SK-N-SH treated with all-trans-retinoic acid at 6 μM for 48 hours (cell line): ENCODE results near the gene NXPH1.

Experiments
- ARNTL ChIP-seq: fragments of 450-650 bp; formaldehyde crosslinking; IDR thresholded peaks from 2 replicates; pipeline ENCODE4 v1.5.0; 2020; ENCODE audit warnings: low read depth, mild to moderate bottlenecking, moderate library complexity, borderline replicate concordance
- CSDC2 ChIP-seq: fragments of 250-450 bp; sonication (Bioruptor Pico); IDR thresholded peaks from 2 replicates; pipeline ENCODE4 v1.5.0; 2020; ENCODE audit warnings: mild to moderate bottlenecking, moderate library complexity
- TOX ChIP-seq: fragments of 250-450 bp; sonication (Bioruptor Pico); IDR thresholded peaks from 2 replicates; pipeline ENCODE4 v1.8.0; 2021; ENCODE audit warnings: mild to moderate bottlenecking, moderate library complexity, borderline replicate concordance
- TF ChIP-seq, protein P1 (sequence below): fragments of 250-450 bp; sonication (Bioruptor Pico); IDR thresholded peaks from 2 replicates; pipeline ENCODE4 v1.5.0; 2020; ENCODE audit warnings: mild to moderate bottlenecking, moderate library complexity

DNA sequence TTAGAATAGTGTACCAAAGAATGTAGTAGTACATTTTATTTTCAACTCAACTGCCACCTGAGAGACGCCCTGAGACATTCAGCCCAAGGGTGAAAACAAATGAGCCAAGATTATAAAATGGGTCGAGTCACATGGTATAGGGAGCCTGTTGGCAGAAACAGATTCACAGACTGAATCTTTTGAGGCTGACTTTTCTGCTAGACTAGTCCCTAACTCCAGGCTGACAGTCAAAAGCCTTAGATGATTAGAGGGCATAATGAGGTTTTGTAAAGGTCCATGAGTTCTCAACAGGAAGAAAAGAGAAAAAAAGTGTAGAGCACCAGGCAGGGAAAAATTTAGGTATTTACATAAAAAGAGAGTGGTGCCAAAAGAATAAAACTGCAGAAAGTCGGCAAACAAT lies 128.0 kb downstream of the NXPH1 start:
- TF ChIP-seq ARNTL (CRISPR knock-in tag) (no peak), CSDC2 (no peak), TOX (CRISPR knock-in tag) (no peak)
- TF ChIP-seq, protein P1, sequence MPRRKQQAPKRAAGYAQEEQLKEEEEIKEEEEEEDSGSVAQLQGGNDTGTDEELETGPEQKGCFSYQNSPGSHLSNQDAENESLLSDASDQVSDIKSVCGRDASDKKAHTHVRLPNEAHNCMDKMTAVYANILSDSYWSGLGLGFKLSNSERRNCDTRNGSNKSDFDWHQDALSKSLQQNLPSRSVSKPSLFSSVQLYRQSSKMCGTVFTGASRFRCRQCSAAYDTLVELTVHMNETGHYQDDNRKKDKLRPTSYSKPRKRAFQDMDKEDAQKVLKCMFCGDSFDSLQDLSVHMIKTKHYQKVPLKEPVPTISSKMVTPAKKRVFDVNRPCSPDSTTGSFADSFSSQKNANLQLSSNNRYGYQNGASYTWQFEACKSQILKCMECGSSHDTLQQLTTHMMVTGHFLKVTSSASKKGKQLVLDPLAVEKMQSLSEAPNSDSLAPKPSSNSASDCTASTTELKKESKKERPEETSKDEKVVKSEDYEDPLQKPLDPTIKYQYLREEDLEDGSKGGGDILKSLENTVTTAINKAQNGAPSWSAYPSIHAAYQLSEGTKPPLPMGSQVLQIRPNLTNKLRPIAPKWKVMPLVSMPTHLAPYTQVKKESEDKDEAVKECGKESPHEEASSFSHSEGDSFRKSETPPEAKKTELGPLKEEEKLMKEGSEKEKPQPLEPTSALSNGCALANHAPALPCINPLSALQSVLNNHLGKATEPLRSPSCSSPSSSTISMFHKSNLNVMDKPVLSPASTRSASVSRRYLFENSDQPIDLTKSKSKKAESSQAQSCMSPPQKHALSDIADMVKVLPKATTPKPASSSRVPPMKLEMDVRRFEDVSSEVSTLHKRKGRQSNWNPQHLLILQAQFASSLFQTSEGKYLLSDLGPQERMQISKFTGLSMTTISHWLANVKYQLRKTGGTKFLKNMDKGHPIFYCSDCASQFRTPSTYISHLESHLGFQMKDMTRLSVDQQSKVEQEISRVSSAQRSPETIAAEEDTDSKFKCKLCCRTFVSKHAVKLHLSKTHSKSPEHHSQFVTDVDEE (CRISPR knock-in tag), result no peak
